ENCODE data around the gene DNMT3B. TPM values are rescaled to one million over a fixed set of nuclear protein-coding genes. Genes with fewer than 3 reads are reported as not detected.
A peak's percentile ranks its signal among the peaks of the same experiment; 100 is the strongest.
"Not testable (repeated sequence)": the region's sequence is repeated elsewhere in the genome, so short reads cannot be mapped to it uniquely, and the experiment has no call there.

Gene DNMT3B
- total RNA-seq = 1 to 10 TPM in 2 of 3 donors, under 1 TPM in 1; 0.96 to 2.0 (median 1.8) TPM

DNA sequence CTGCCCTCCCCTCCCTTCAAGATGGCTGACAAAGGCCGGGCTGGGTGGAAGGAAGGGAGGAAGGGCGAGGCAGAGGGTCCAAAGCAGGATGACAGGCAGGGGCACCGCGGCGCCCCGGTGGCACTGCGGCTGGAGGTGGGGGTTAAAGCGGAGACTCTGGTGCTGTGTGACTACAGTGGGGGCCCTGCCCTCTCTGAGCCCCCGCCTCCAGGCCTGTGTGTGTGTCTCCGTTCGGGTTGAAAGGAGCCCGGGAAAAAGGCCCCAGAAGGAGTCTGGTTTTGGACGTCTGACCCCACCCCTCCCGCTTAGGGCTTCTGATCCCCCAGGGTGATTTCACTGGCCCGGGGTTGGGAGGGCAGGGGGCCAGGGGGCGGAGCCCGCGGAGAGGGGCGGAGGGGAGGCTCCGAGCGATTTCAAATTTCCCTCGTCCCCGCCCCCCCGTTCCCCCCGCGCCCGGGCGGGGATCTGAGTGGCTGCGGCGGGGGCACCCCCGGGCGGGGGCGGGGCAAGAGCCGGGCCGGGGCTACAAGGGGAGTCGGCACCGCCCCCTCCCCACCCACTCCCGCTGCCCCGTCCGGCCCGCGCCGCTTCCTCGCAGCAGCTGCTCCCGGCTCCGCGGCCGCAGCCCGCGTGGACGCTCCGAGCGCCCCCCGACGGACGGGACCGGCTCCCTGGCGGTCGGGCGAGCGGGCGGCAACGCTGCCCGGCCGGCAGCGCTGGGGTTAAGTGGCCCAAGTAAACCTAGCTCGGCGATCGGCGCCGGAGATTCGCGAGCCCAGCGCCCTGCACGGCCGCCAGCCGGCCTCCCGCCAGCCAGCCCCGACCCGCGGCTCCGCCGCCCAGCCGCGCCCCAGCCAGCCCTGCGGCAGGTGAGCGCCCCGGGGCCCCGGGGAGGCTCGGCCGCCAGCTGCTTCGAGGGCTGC is at the start of gene DNMT3B:
DNMT3B (plus strand) TSS at position 555 of the 923 bp plus-strand sequence. CDS start 17,939 bp downstream, outside the sequence.
- Histone ChIP-seq H3K36me3 (no peaks in the 10 kb centered on the region), H3K27me3 (no peaks in the 10 kb centered on the region), H3K4me1 (peaks cover 0 to 6% of the 10 kb centered on the region in 2 donors), H3K27ac (peak within 1 kb of the TSS; percentile 36 to 56), H3K9me3 (no peaks in the 10 kb centered on the region), H3K4me3 (peak within 1 kb of the TSS; percentile 62 to 96 (median 74))
- peak; percentile 55 to 64 for DNase-seq (ENCODE audit: low spot score in 2 of 2)
- intact Hi-C loops (cut with DNase I; ENCODE audit: low total_unique reads) = no loop called here
- no peak for TF ChIP-seq POLR2A (IDR thresholded peaks at IDR 0.05)
- TF ChIP-seq, protein P1, sequence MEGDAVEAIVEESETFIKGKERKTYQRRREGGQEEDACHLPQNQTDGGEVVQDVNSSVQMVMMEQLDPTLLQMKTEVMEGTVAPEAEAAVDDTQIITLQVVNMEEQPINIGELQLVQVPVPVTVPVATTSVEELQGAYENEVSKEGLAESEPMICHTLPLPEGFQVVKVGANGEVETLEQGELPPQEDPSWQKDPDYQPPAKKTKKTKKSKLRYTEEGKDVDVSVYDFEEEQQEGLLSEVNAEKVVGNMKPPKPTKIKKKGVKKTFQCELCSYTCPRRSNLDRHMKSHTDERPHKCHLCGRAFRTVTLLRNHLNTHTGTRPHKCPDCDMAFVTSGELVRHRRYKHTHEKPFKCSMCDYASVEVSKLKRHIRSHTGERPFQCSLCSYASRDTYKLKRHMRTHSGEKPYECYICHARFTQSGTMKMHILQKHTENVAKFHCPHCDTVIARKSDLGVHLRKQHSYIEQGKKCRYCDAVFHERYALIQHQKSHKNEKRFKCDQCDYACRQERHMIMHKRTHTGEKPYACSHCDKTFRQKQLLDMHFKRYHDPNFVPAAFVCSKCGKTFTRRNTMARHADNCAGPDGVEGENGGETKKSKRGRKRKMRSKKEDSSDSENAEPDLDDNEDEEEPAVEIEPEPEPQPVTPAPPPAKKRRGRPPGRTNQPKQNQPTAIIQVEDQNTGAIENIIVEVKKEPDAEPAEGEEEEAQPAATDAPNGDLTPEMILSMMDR (IDR thresholded peaks at IDR 0.05) = peak in 1 of 3 donors; percentile 24

DNA sequence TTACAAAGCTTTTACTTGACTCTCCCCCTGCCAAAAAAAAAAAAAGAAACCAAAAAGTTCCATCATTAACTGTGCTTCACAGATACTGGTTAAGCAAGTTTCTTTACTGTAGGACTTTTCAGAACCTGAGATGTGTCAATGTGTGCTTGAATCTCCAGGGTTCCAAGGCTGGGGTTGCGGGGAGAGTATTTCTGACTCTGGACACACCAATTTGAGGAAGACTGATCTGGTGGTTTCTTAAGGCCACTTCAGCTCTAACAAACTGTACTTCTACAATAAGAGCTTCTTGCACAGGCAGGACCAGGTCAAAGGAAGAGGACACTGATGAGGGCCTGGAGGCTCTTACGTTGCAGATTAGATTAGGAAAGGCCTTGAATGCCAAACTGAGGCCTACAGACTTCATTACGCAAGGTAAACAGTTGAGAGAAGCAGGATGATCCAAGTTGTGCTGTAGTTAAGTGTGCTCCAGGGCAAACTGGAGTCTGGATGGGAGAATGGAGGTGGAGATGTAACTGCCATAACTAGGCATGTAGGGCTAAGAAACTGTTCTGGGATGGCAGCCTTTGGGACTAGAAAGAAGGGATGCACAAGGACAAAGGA is 43.3 kb upstream of the DNMT3B start:
- TF ChIP-seq POLR2A (IDR thresholded peaks at IDR 0.05) (no peak), POLR2AphosphoS5 (IDR thresholded peaks at IDR 0.05) (no peak)
- TF ChIP-seq, protein P1 (IDR thresholded peaks at IDR 0.05) = no peak
- no peak for DNase-seq (ENCODE audit: low spot score in 2 of 2)
- H3K36me3 ChIP-seq = no peaks in the 10 kb centered on the region

DNA sequence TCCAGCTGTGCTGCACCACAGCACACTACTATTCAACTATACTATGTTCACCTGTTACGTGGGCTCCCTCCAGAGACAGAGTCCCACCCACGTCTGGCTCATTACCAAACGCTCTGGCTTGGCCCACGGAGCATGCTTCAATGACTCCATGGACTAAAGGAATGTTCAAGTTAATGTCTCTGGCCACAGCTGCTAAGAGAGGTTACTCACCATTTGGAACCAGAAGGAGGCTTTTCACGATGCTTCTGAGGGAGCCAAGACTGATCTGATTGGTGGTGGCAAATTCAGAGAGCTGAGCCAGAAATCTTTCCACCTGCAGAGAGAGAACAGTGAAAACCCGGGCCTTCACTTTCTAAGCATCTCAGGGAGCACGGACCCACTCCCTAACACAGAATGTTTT is 34.5 kb upstream of the DNMT3B start:
- H3K36me3 ChIP-seq = no peaks in the 10 kb centered on the region
- H3K4me1 ChIP-seq = no peaks in the 10 kb centered on the region
- no peak overlapping the region for H3K27ac ChIP-seq
- DNase-seq (ENCODE audit: low spot score in 2 of 2) = no peak
- TF ChIP-seq POLR2AphosphoS5 (IDR thresholded peaks at IDR 0.05) (no peak), POLR2A (IDR thresholded peaks at IDR 0.05) (no peak)
- TF ChIP-seq, protein P1 (IDR thresholded peaks at IDR 0.05) = no peak
- intact Hi-C loops (cut with DNase I; ENCODE audit: low total_unique reads) = no loop called here
- H3K9me3 ChIP-seq = no peaks in the 10 kb centered on the region
- H3K4me3 ChIP-seq = no peak overlapping the region
- no peaks in the 10 kb centered on the region for H3K27me3 ChIP-seq

More for the DNA sequence above, 43.3 kb upstream of the DNMT3B start:
- no peaks in the 10 kb centered on the region for H3K4me1 ChIP-seq
- H3K9me3 ChIP-seq = no peaks in the 10 kb centered on the region
- peak overlapping the region in 1 of 2 donors; percentile 3 for H3K27ac ChIP-seq
- H3K4me3 ChIP-seq = no peak overlapping the region
- no peaks in the 10 kb centered on the region for H3K27me3 ChIP-seq
- intact Hi-C loops (cut with DNase I; ENCODE audit: low total_unique reads) = no loop called here

DNA sequence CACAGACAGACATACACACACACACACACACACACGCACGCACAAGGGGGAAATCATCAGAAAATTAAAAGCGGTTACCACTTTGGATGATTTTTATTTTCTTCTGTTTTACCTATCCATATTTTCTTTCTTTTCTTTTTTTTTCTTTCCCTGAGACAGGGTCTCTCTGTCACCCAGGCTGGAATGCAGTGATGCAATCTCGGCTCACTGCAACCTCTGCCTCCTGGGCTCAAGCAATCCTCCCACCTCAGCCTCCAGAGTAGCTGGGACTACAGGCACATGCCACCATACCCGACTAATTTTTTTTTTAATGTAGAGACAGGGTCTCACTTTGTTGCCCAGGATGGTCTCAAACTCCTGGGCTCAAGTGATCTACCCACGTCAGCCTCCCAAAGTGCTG is 33.8 kb upstream of the DNMT3B start:
- DNase-seq (ENCODE audit: low spot score in 2 of 2); H3K9me3 ChIP-seq; H3K4me3 ChIP-seq; H3K27ac ChIP-seq; H3K4me1 ChIP-seq; intact Hi-C loops (cut with DNase I; ENCODE audit: low total_unique reads); H3K27me3 ChIP-seq; H3K36me3 ChIP-seq: not testable (repeated sequence)

DNA sequence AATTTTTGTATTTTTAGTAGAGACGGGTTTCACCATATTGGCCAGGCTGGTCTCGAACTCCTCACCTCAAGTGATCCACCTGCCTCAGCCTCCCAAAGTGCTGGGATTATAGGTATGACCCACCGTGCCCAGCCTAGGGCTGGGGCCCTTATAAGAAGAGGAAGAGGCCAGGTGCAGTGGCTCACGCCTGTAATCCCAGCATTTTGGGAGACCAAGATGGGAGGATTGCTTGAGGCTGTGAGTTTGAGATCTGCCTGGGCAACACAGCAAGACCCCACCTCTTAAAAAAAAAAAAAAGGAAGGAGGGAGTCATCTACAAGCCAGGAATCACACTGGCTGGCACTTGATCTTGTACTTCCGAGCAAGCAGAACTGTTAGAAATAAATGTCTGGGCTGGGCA is 32.9 kb upstream of the DNMT3B start:
- not testable (repeated sequence) for H3K27ac ChIP-seq, H3K27me3 ChIP-seq, H3K36me3 ChIP-seq

DNA sequence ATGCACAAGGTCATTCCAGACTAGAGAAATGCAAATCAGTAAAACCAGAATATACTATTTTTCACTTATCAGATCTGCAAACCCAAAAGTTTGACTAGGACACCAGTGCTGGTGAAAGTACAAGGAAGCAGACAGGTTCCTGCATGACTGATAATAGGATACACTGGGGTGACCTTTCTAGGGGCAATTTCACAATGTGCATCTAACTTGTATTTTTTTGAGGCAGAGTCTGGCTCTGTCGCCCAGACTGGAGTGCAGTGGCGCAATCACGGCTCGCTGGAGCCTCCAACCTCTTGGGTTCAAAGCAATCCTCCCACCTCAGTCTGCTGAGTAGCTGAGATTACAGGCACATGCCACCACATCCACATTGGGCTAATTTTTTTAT is 30.3 kb upstream of the DNMT3B start:
- Histone ChIP-seq H3K27me3 (no peaks in the 10 kb centered on the region), H3K36me3 (no peaks in the 10 kb centered on the region), H3K27ac (no peak overlapping the region), H3K4me1 (no peaks in the 10 kb centered on the region), H3K4me3 (no peak overlapping the region), H3K9me3 (no peaks in the 10 kb centered on the region)
- TF ChIP-seq, protein P1 (IDR thresholded peaks at IDR 0.05) = no peak
- TF ChIP-seq POLR2AphosphoS5 (IDR thresholded peaks at IDR 0.05) = no peak
- TF ChIP-seq POLR2A (IDR thresholded peaks at IDR 0.05) = no peak
- intact Hi-C loops (cut with DNase I; ENCODE audit: low total_unique reads) = no loop called here
- DNase-seq (ENCODE audit: low spot score in 2 of 2) = no peak

More for the DNA sequence above, 32.9 kb upstream of the DNMT3B start:
- intact Hi-C loops (cut with DNase I; ENCODE audit: low total_unique reads); H3K4me1 ChIP-seq; DNase-seq (ENCODE audit: low spot score in 2 of 2); H3K9me3 ChIP-seq; H3K4me3 ChIP-seq: not testable (repeated sequence)
